Skin epidermis (tissue), 12 donors: ENCODE data around the gene SCNN1A.

ENCODE experiments used
- H3K27ac ChIP-seq, 21 experiments: fragments of 200-600 bp; sonication (generic) in 11 of 21; one replicate each; pipeline ENCODE4 v1.5.0; 2020; ENCODE audit warnings: mild to moderate bottlenecking in 3 of 21, inconsistent platforms in 2 of 21, moderate library complexity in 2 of 21
- H3K4me3 ChIP-seq, 7 experiments: fragments of 200-600 bp; sonication (generic) in 2 of 7; one replicate each; pipeline ENCODE4 v1.5.0; 2020; ENCODE audit warnings: inconsistent platforms in 2 of 7, mild to moderate bottlenecking in 2 of 7, moderate library complexity in 1 of 7

Gene SCNN1A

GRCh38 chr12:6386038-6386437 lies 10.7 kb upstream of the SCNN1A start:
- H3K27ac ChIP-seq = peak overlapping the region in 6 of 21 experiments; percentile 11 to 65 (median 54)

GRCh38 chr12:6384499-6385436 lies 9.4 kb upstream of the SCNN1A start:
- Histone ChIP-seq H3K4me3 (peak overlapping the region; percentile 47 to 78 (median 73)), H3K27ac (peak overlapping the region; percentile 90 to 99 (median 96))

More at GRCh38 chr12:6386038-6386437, 10.7 kb upstream of the SCNN1A start:
- H3K4me3 ChIP-seq = peak overlapping the region in 1 of 7 experiments; percentile 73

GRCh38 chr12:6383572-6384498 lies 8.5 kb upstream of the SCNN1A start, which contains the start of gene LTBR:
Gene LTBR, plus strand, starts transcription at chr12:6384162. Its CDS starts 197 bp downstream, at chr12:6384359.
- peak within 1 kb of the TSS; percentile 47 to 78 (median 73) for H3K4me3 ChIP-seq

GRCh38 chr12:6382982-6383381 lies 7.6 kb upstream of the SCNN1A start:
- peak overlapping the region in 1 of 7 experiments; percentile 78 for H3K4me3 ChIP-seq
- H3K27ac ChIP-seq = peak overlapping the region in 20 of 21 experiments; percentile 90 to 99 (median 96)

More at GRCh38 chr12:6383572-6384498, 8.5 kb upstream of the SCNN1A start, which contains the start of gene LTBR:
- H3K27ac ChIP-seq = peak within 1 kb of the TSS; percentile 90 to 99 (median 96)

GRCh38 chr12:6382371-6382770 lies 7.0 kb upstream of the SCNN1A start:
- Histone ChIP-seq H3K4me3 (no peak overlapping the region), H3K27ac (peak overlapping the region in 5 of 21 experiments; percentile 96 to 99 (median 97))

- Histone ChIP-seq H3K4me3 (no peak overlapping the region), H3K27ac (peak overlapping the region in 8 of 21 experiments; percentile 8 to 50 (median 25))
Observed at GRCh38 chr12:6380141-6381121, 5.1 kb upstream of the SCNN1A start.

GRCh38 chr12:6378709-6379472 lies 3.5 kb upstream of the SCNN1A start:
- peak overlapping the region in 6 of 21 experiments; percentile 9 to 87 (median 32) for H3K27ac ChIP-seq
- no peak overlapping the region for H3K4me3 ChIP-seq

GRCh38 chr12:6377667-6377994 lies 2.3 kb upstream of the SCNN1A start:
- Histone ChIP-seq H3K27ac (peak overlapping the region in 17 of 21 experiments; percentile 47 to 92 (median 78)), H3K4me3 (no peak overlapping the region)

GRCh38 chr12:6376870-6377666 lies 1.7 kb upstream of the SCNN1A start:
- Histone ChIP-seq H3K4me3 (no peak overlapping the region), H3K27ac (peak overlapping the region in 20 of 21 experiments; percentile 12 to 92 (median 76))

GRCh38 chr12:6376079-6376869 lies 911 bp upstream of the SCNN1A start:
- Histone ChIP-seq H3K4me3 (no peak overlapping the region), H3K27ac (peak overlapping the region in 20 of 21 experiments; percentile 39 to 92 (median 76))

GRCh38 chr12:6374786-6375160 lies 590 bp downstream of the SCNN1A start:
- Histone ChIP-seq H3K4me3 (peak overlapping the region in 4 of 7 experiments; percentile 1 to 20 (median 12)), H3K27ac (peak overlapping the region in 18 of 21 experiments; percentile 4 to 92 (median 81))

GRCh38 chr12:6374028-6374785 lies 1.2 kb downstream of the SCNN1A start:
- peak overlapping the region in 5 of 7 experiments; percentile 1 to 20 (median 18) for H3K4me3 ChIP-seq
- H3K27ac ChIP-seq = peak overlapping the region in 19 of 21 experiments; percentile 31 to 92 (median 79)

- peak overlapping the region in 5 of 7 experiments; percentile 6 to 20 (median 18) for H3K4me3 ChIP-seq
- H3K27ac ChIP-seq = peak overlapping the region in 20 of 21 experiments; percentile 40 to 94 (median 85)
Observed at GRCh38 chr12:6373022-6373787, 2.2 kb downstream of the SCNN1A start.

- H3K4me3 ChIP-seq = peak overlapping the region in 2 of 7 experiments; percentile 8 to 19
- H3K27ac ChIP-seq = peak overlapping the region in 20 of 21 experiments; percentile 73 to 94 (median 85)
Observed at GRCh38 chr12:6372403-6373003, 2.9 kb downstream of the SCNN1A start.
